Loucy (cell line): ENCODE results near the gene F2R.

Experiments
- H2AFZ ChIP-seq: fragments of 200-600 bp; sonication (generic); 2 replicates; pipeline ENCODE4 v1.6.0; 2016; ENCODE audit warnings: antibody characterized with exemption, mild to moderate bottlenecking, low read length, moderate library complexity
- H3F3A ChIP-seq: fragments of 200-600 bp; 2 replicates; pipeline ENCODE4 v1.6.0; 2016; ENCODE audit warnings: antibody characterized with exemption, low read depth, mild to moderate bottlenecking
- H3K27me3 ChIP-seq: fragments of 200-600 bp; sonication (generic); 2 replicates; pipeline ENCODE4 v1.6.1; 2014; ENCODE audit warnings: low read length, mild to moderate bottlenecking; ENCODE audit not compliant: insufficient read depth, poor library complexity, severe bottlenecking
- H3K36me3 ChIP-seq: fragments of 200-600 bp; sonication (generic); 2 replicates; pipeline ENCODE4 v1.6.1; 2016; ENCODE audit warnings: low read length; ENCODE audit not compliant: insufficient read depth
- H3K4me1 ChIP-seq: fragments of 200-600 bp; sonication (generic); 2 replicates; pipeline ENCODE4 v1.5.1; 2014; ENCODE audit warnings: low read length, mild to moderate bottlenecking; ENCODE audit not compliant: insufficient read depth, poor library complexity, severe bottlenecking
- H3K4me2 ChIP-seq: fragments of 200-600 bp; sonication (generic); 2 replicates; pipeline ENCODE4 v1.6.0; 2014; ENCODE audit warnings: antibody characterized with exemption, low read length, low read depth, mild to moderate bottlenecking; ENCODE audit not compliant: poor library complexity, severe bottlenecking
- H3K4me3 ChIP-seq: fragments of 200-600 bp; sonication (generic); 2 replicates; pipeline ENCODE4 v1.5.1; 2014; ENCODE audit warnings: low read length, mild to moderate bottlenecking, mixed read lengths; ENCODE audit not compliant: poor library complexity, severe bottlenecking
- H3K79me2 ChIP-seq: fragments of 200-600 bp; sonication (generic); 2 replicates; pipeline ENCODE4 v1.6.1; 2014; ENCODE audit warnings: low read length; ENCODE audit not compliant: insufficient read depth
- H3K9ac ChIP-seq: fragments of 200-600 bp; sonication (generic); 2 replicates; pipeline ENCODE4 v1.6.0; 2014; ENCODE audit warnings: mild to moderate bottlenecking, low read depth, low read length, moderate library complexity; ENCODE audit not compliant: poor library complexity, severe bottlenecking
- H3K9me2 ChIP-seq: fragments of 200-600 bp; sonication (generic); replicated peaks from 2 replicates; pipeline ENCODE4 v1.6.1; 2016; ENCODE audit warnings: low read depth, low read length, mixed read lengths
- H3K9me3 ChIP-seq: fragments of 200-600 bp; sonication (generic); 2 replicates; pipeline ENCODE4 v1.6.1; 2014; ENCODE audit warnings: mild to moderate bottlenecking, antibody characterized with exemption, low read length, low read depth; ENCODE audit not compliant: insufficient read depth
- H4K20me1 ChIP-seq: fragments of 200-600 bp; sonication (generic); 2 replicates; pipeline ENCODE4 v1.6.0; 2014; ENCODE audit warnings: antibody characterized with exemption, low read length, mild to moderate bottlenecking; ENCODE audit not compliant: insufficient read depth, poor library complexity, severe bottlenecking
- EZH2phosphoT487 ChIP-seq: fragments of 200-600 bp; IDR thresholded peaks from 2 replicates; pipeline ENCODE4 v1.6.1; 2018; ENCODE audit warnings: antibody characterized with exemption, mild to moderate bottlenecking, moderate library complexity, borderline replicate concordance
- TF ChIP-seq, protein P1 (sequence below): fragments of 200-600 bp; sonication (generic); conservative IDR thresholded peaks from 2 replicates; pipeline ENCODE4 v1.5.1; 2014; ENCODE audit warnings: mild to moderate bottlenecking, antibody characterized with exemption, low read length

Gene F2R

DNA sequence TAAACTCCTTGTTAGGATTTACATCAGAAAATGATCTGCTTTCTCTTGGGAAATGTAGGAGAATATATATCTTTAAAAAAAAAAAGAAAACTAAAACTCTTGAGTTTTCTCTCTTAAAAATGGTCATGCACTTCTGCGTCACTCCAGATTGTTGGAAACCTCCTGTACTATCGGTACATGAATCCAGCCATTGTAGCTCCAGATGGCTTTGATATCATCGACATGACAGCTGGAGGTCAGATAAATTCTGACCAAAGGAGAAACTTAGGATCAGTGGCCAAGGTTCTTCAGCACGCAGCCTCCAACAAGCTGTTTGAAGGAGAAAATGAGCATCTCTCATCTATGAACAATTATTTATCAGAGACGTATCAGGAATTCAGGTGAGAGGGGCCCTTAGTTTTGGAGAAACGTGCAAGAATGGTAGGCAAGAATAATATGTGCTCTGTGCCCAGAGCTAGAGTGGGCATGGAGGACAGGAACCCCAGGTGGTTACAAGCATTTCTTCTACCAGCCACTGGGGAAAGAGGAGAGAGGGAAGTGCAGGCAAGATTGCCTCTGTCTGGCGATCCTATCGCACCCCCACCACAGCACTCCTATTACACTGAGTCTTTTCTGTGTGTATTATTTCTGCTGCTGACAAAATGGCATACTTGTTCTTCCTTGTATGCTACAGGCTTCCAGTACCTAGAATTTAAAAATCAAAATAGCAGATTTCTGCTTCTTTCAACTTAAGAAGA, 41.4 kb upstream of the F2R start:
- no peaks in the 10 kb centered on the region for H3F3A ChIP-seq
- no peaks in the 10 kb centered on the region for H3K27me3 ChIP-seq
- H3K4me1 ChIP-seq, result no peaks in the 10 kb centered on the region
- no peak overlapping the region for H2AFZ ChIP-seq
- no peaks in the 10 kb centered on the region for H4K20me1 ChIP-seq
- H3K79me2 ChIP-seq, result no peaks in the 10 kb centered on the region
- no peaks in the 10 kb centered on the region for H3K9me2 ChIP-seq
- no peak overlapping the region for H3K4me2 ChIP-seq
- H3K9me3 ChIP-seq, result no peaks in the 10 kb centered on the region
- H3K4me3 ChIP-seq, result no peak overlapping the region
- H3K9ac ChIP-seq, result no peak overlapping the region
- no peak for TF ChIP-seq EZH2phosphoT487
- TF ChIP-seq, protein P1, sequence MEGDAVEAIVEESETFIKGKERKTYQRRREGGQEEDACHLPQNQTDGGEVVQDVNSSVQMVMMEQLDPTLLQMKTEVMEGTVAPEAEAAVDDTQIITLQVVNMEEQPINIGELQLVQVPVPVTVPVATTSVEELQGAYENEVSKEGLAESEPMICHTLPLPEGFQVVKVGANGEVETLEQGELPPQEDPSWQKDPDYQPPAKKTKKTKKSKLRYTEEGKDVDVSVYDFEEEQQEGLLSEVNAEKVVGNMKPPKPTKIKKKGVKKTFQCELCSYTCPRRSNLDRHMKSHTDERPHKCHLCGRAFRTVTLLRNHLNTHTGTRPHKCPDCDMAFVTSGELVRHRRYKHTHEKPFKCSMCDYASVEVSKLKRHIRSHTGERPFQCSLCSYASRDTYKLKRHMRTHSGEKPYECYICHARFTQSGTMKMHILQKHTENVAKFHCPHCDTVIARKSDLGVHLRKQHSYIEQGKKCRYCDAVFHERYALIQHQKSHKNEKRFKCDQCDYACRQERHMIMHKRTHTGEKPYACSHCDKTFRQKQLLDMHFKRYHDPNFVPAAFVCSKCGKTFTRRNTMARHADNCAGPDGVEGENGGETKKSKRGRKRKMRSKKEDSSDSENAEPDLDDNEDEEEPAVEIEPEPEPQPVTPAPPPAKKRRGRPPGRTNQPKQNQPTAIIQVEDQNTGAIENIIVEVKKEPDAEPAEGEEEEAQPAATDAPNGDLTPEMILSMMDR, result no peak
- H3K36me3 ChIP-seq, result peaks cover 80% of the 10 kb centered on the region; the same call in 1 of the 2 replicates

DNA sequence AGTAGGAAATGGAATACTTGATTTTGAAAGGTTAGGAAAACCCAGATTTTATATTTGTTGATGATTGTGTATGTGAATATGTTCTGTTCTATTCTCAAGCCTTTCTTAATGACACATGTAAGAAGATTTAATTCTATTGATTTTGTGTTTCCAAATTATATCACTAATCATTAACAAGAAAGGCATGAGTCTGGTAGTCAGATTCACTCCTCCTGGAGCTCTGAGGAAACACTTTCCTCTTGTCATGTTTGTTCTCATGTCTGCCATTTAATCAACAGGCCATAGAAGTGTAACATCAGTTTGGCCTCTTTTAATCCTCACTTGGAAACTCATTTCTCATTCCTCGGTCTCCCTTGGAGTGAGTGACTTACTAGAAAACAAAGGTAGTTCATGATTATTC, 40.6 kb upstream of the F2R start:
- H3K27me3 ChIP-seq, result no peaks in the 10 kb centered on the region
- TF ChIP-seq EZH2phosphoT487, result no peak
- no peak overlapping the region for H3K9ac ChIP-seq
- H3K79me2 ChIP-seq, result no peaks in the 10 kb centered on the region
- H3K36me3 ChIP-seq, result peaks cover 73% of the 10 kb centered on the region; the same call in 1 of the 2 replicates
- H3K4me3 ChIP-seq, result no peak overlapping the region
- no peaks in the 10 kb centered on the region for H3K9me3 ChIP-seq
- no peaks in the 10 kb centered on the region for H3F3A ChIP-seq
- no peaks in the 10 kb centered on the region for H3K9me2 ChIP-seq
- no peaks in the 10 kb centered on the region for H3K4me1 ChIP-seq
- no peak overlapping the region for H2AFZ ChIP-seq
- no peaks in the 10 kb centered on the region for H4K20me1 ChIP-seq
- no peak overlapping the region for H3K4me2 ChIP-seq

DNA sequence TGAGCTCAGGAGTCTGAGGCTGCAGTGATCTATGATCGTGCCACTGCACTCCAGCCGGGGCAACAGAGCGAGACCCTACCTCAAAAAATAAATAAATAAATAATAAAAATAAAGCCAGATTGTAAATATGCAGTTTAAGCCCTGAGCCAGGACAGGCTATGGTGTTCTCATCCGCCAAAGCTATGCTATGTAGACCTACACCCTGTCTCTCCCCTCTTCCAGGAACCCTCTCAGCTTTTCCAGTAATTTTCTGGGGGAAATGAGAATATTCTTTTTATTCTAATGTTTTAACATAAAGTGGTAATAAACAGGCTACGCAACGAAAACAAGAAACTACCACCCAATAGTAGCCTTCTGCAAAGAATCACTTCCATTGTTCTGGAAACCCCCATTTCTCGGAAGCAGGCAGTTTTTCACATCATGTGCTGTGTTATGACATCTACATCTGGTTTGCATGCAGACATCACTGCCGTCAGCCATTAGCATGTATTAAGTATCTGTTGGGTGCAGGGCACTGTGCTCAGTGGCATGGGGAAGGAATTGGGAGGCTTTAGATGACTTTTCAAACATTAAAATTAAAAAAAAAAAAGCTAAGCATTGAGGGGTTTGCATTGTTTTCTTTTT, 38.0 kb upstream of the F2R start:
- TF ChIP-seq EZH2phosphoT487, result no peak
- TF ChIP-seq, protein P1, result no peak
- Histone ChIP-seq H3K4me2 (no peak overlapping the region), H3K9ac (no peak overlapping the region), H3K36me3 (peaks cover 51% of the 10 kb centered on the region; the same call in 1 of the 2 replicates), H3K9me2 (no peaks in the 10 kb centered on the region), H3K4me3 (no peak overlapping the region), H2AFZ (no peak overlapping the region), H4K20me1 (no peaks in the 10 kb centered on the region), H3F3A (0 out of 2 replicates have a peak, but pooled peaks cover 3% of the 10 kb centered on the region), H3K27me3 (no peaks in the 10 kb centered on the region), H3K4me1 (peaks cover 14% of the 10 kb centered on the region), H3K79me2 (no peaks in the 10 kb centered on the region), H3K9me3 (no peaks in the 10 kb centered on the region)
